H1 (cell line): ENCODE data around the gene CPPED1.

Source experiments
- CBX8 ChIP-seq: fragments of 300-800, 300-1000 bp; sonication (generic); IDR thresholded peaks from 2 replicates; pipeline ENCODE4 v1.7.1; 2016; ENCODE audit warnings: low read depth, low read length, borderline replicate concordance
- CHD2 ChIP-seq: IDR thresholded peaks from 2 replicates; pipeline ENCODE4 v1.6.1; 2012; ENCODE audit warnings: low read length, improper control_type of control experiment
- E2F6 ChIP-seq: IDR thresholded peaks from 2 replicates; pipeline ENCODE4 v1.6.1; 2012; ENCODE audit warnings: inconsistent platforms
- GABPA ChIP-seq: IDR thresholded peaks from 2 replicates; pipeline ENCODE4 v1.6.1; 2011; ENCODE audit warnings: mild to moderate bottlenecking, low read length, moderate library complexity, borderline replicate concordance; ENCODE audit not compliant: insufficient read depth
- MAX ChIP-seq: IDR thresholded peaks from 2 replicates; pipeline ENCODE4 v1.6.1; 2012; ENCODE audit warnings: inconsistent platforms
- POLR2A ChIP-seq, 2 experiments: IDR thresholded peaks; 1 replicate in 1 of 2; 2 replicates in 1 of 2; pipeline ENCODE4 v1.6.1; 2011; ENCODE audit warnings: low read depth in 2 of 2, low read length in 2 of 2, mild to moderate bottlenecking in 2 of 2; ENCODE audit errors: control extremely low read depth in 1 of 2
- POLR2AphosphoS5 ChIP-seq: IDR thresholded peaks from 2 replicates; pipeline ENCODE4 v1.6.1; 2011; ENCODE audit warnings: low read depth, low read length
- RAD21 ChIP-seq, 2 experiments: IDR thresholded peaks in 1 of 2; conservative IDR thresholded peaks in 1 of 2; 2 replicates each; pipeline ENCODE4 v1.6.1; 2011; ENCODE audit warnings: low read depth in 2 of 2, low read length in 2 of 2, improper control_type of control experiment in 1 of 2, inconsistent platforms in 1 of 2, mild to moderate bottlenecking in 1 of 2, moderate library complexity in 1 of 2
- RFX5 ChIP-seq: IDR thresholded peaks from 2 replicates; pipeline ENCODE4 v1.6.1; 2011; ENCODE audit warnings: low read depth, low read length, improper control_type of control experiment, borderline replicate concordance
- SIN3A ChIP-seq, 2 experiments: IDR thresholded peaks in 1 of 2; conservative IDR thresholded peaks in 1 of 2; 2 replicates each; pipeline ENCODE4 v1.6.1; 2011 to 2012; ENCODE audit warnings: low read length in 2 of 2, improper control_type of control experiment in 1 of 2, low read depth in 1 of 2, mild to moderate bottlenecking in 1 of 2
- SUZ12 ChIP-seq: fragments of 200-600 bp; sonication (generic); IDR thresholded peaks from 2 replicates; pipeline ENCODE4 v1.6.1; 2012; ENCODE audit warnings: mild to moderate bottlenecking, inconsistent platforms, low read length, moderate library complexity, mixed read lengths
- TAF1 ChIP-seq: IDR thresholded peaks from 2 replicates; pipeline ENCODE4 v1.6.1; 2011; ENCODE audit warnings: mild to moderate bottlenecking, low read depth, low read length
- YY1 ChIP-seq: IDR thresholded peaks from 2 replicates; pipeline ENCODE4 v1.6.1; 2011; ENCODE audit warnings: low read depth, mild to moderate bottlenecking, low read length
- TF ChIP-seq, protein P1 (sequence below), 3 experiments: IDR thresholded peaks; 1 replicate in 2 of 3; 2 replicates in 1 of 3; pipeline versions ENCODE4 v1.5.1 to v1.6.1; 2011; ENCODE audit warnings: low read length in 3 of 3, mild to moderate bottlenecking in 3 of 3, inconsistent platforms in 2 of 3, low read depth in 1 of 3, moderate library complexity in 1 of 3; ENCODE audit not compliant: insufficient read depth in 1 of 3; ENCODE audit errors: control extremely low read depth in 1 of 3

DNA sequence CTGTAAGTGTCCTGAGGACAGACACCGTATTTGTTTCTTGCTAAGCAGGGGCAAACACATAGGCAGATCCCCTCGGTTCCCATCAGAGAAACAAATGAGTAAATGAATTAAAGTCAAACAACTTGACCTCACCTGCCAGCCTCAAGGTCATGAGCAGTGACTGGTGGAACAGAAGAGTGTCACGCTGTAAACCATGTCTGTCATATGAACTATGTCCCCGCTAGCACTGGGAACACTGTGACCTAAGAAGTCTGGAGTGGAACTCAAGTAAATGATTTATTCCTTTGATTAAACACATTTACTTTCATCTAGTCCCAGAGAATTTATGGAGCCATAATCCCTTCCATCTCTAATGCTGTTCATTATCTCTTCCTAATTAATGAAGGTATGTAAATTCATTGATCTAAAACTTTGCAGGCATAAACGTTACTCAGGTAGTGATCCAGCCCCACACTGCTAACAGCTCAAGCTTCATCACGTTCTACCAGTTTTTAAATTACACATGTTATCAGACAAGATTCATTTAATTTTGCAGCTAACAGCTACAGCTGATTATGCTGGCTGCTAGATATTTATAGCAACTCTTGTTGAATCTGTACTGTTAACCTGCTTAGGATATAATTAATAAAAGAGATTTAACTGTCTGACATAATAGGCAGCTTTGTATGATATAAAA, 38.7 kb downstream of the CPPED1 start:
- TF ChIP-seq POLR2AphosphoS5 = no peak
- no peak for TF ChIP-seq CBX8
- TF ChIP-seq MAX = no peak
- TF ChIP-seq SUZ12 = no peak
- TF ChIP-seq CHD2 = no peak
- no peak for TF ChIP-seq SIN3A (conservative IDR thresholded peaks at IDR 0.05 in 1 of 2, IDR thresholded peaks at IDR 0.05 in 1 of 2; ENCODE audit: low read depth in 1 of 2, low read length in 2 of 2)
- TF ChIP-seq, protein P1, sequence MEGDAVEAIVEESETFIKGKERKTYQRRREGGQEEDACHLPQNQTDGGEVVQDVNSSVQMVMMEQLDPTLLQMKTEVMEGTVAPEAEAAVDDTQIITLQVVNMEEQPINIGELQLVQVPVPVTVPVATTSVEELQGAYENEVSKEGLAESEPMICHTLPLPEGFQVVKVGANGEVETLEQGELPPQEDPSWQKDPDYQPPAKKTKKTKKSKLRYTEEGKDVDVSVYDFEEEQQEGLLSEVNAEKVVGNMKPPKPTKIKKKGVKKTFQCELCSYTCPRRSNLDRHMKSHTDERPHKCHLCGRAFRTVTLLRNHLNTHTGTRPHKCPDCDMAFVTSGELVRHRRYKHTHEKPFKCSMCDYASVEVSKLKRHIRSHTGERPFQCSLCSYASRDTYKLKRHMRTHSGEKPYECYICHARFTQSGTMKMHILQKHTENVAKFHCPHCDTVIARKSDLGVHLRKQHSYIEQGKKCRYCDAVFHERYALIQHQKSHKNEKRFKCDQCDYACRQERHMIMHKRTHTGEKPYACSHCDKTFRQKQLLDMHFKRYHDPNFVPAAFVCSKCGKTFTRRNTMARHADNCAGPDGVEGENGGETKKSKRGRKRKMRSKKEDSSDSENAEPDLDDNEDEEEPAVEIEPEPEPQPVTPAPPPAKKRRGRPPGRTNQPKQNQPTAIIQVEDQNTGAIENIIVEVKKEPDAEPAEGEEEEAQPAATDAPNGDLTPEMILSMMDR (IDR thresholded peaks at IDR 0.05; ENCODE audit: control extremely low read depth in 1 of 3, insufficient read depth in 1 of 3, low read depth in 1 of 3, low read length in 3 of 3) = no peak
- TF ChIP-seq GABPA = no peak
- no peak for TF ChIP-seq E2F6
- TF ChIP-seq RFX5 = no peak
- TF ChIP-seq POLR2A (IDR thresholded peaks at IDR 0.05; ENCODE audit: control extremely low read depth in 1 of 2, low read depth in 2 of 2, low read length in 2 of 2) = no peak
- no peak for TF ChIP-seq TAF1
- TF ChIP-seq RAD21 (IDR thresholded peaks at IDR 0.05 in 1 of 2, conservative IDR thresholded peaks at IDR 0.05 in 1 of 2; ENCODE audit: low read depth in 2 of 2, low read length in 2 of 2) = no peak
- TF ChIP-seq YY1 = no peak
